ENCODE data around the gene MLXIP.

Gene MLXIP

GRCh38 chr12:122124370-122124769 is 45.8 kb downstream of the MLXIP start:
- no peak for TF ChIP-seq CTCF (IDR thresholded peaks at IDR 0.05; ENCODE audit: insufficient read depth, missing control alignments)
- no peak for FAIRE-seq
- DNase-seq (ENCODE audit: insufficient read length, low spot score): no peak

- DNase-seq (ENCODE audit: insufficient read length, low spot score): no peak
- FAIRE-seq: no peak
- TF ChIP-seq CTCF (IDR thresholded peaks at IDR 0.05; ENCODE audit: insufficient read depth, missing control alignments): no peak
These were observed 47.1 kb downstream of the MLXIP start for GRCh38 chr12:122125452-122126341.

GRCh38 chr12:122126342-122126635 is 47.7 kb downstream of the MLXIP start:
- FAIRE-seq (no peak), DNase-seq (ENCODE audit: insufficient read length, low spot score) (no peak)
- TF ChIP-seq CTCF (IDR thresholded peaks at IDR 0.05; ENCODE audit: insufficient read depth, missing control alignments): no peak

- DNase-seq (ENCODE audit: insufficient read length, low spot score) (no peak), FAIRE-seq (no peak)
These were observed 48.4 kb downstream of the MLXIP start for GRCh38 chr12:122126713-122127597.

GRCh38 chr12:122127839-122128238 is 49.3 kb downstream of the MLXIP start:
- no peak for TF ChIP-seq CTCF (IDR thresholded peaks at IDR 0.05; ENCODE audit: insufficient read depth, missing control alignments)
- FAIRE-seq (no peak), DNase-seq (ENCODE audit: insufficient read length, low spot score) (no peak)

More at GRCh38 chr12:122126713-122127597, 48.4 kb downstream of the MLXIP start:
- TF ChIP-seq CTCF (IDR thresholded peaks at IDR 0.05; ENCODE audit: insufficient read depth, missing control alignments): no peak

- FAIRE-seq: no peak
- TF ChIP-seq CTCF (IDR thresholded peaks at IDR 0.05; ENCODE audit: insufficient read depth, missing control alignments): no peak
- DNase-seq (ENCODE audit: insufficient read length, low spot score): no peak
These were observed 49.9 kb downstream of the MLXIP start for GRCh38 chr12:122128481-122128880.

Data from D721Med (cell line).